IMR-90 (cell line): ENCODE data around the gene PCBP3. TPM values are rescaled to one million over a fixed set of nuclear protein-coding genes. Genes with fewer than 3 reads are reported as not detected.

ENCODE experiments used
- ATAC-seq: fragments of 200-7000 bp; cut with Tn5 transposase; 2 replicates; pipeline ENCODE4 v1.9.1; 2020; ENCODE audit warnings: low read depth, mild to moderate bottlenecking, moderate library complexity
- BruUV-seq: library from RNA; stranded (reverse); fragments of 400-500 nt; replicated peaks from 2 replicates; lab custom pipeline; 2021; lab: Mats Ljungman, UMichigan
- CTCF ChIA-PET: fragments of 300-600 bp; formaldehyde crosslinking; extraction: SDS; loops from one replicate; lab custom pipeline; 2021; ENCODE audit warnings: antibody characterized with exemption; lab: Yijun Ruan, JAX
- POLR2A ChIA-PET: fragments of 300-600 bp; sonication (Branson Sonifier 250); formaldehyde crosslinking; loops from one replicate; lab custom pipeline; 2022; ENCODE audit warnings: antibody characterized with exemption; ENCODE audit not compliant: unreplicated experiment; lab: Charles Lee
- DNase-seq: peaks from one replicate; pipeline ENCODE4 v3.0.0; 2013
- H2AFZ ChIP-seq: replicated peaks from 2 replicates; pipeline ENCODE3; 2013; ENCODE audit warnings: low read length, mild to moderate bottlenecking; ENCODE audit not compliant: poor library complexity
- H2AK5ac ChIP-seq: 2 replicates; pipeline ENCODE4 v1.6.1; 2013; ENCODE audit warnings: low read depth, low read length, inconsistent platforms
- H2AK9ac ChIP-seq: replicated peaks from 2 replicates; pipeline ENCODE3; 2013; ENCODE audit warnings: mild to moderate bottlenecking, low read depth, low read length, moderate library complexity; ENCODE audit not compliant: poor library complexity
- H2BK120ac ChIP-seq: 2 replicates; pipeline ENCODE4 v1.6.1; 2013; ENCODE audit warnings: low read depth, low read length, inconsistent platforms
- H2BK15ac ChIP-seq: 3 replicates; pipeline ENCODE4 v1.6.1; 2013; ENCODE audit warnings: low read depth, low read length, inconsistent platforms
- H2BK20ac ChIP-seq: 2 replicates; pipeline ENCODE4 v1.6.1; 2013; ENCODE audit warnings: low read depth, mild to moderate bottlenecking, inconsistent platforms, low read length, moderate library complexity
- H2BK5ac ChIP-seq: 2 replicates; pipeline ENCODE4 v1.6.1; 2013; ENCODE audit warnings: mild to moderate bottlenecking, low read depth, low read length, inconsistent platforms; ENCODE audit not compliant: poor library complexity, severe bottlenecking
- H3K14ac ChIP-seq: replicated peaks from 2 replicates; pipeline ENCODE4 v1.6.1; 2013; ENCODE audit warnings: low read depth, low read length, inconsistent platforms
- H3K18ac ChIP-seq: 2 replicates; pipeline ENCODE4 v1.6.1; 2013; ENCODE audit warnings: low read depth, low read length, control low read depth
- H3K23ac ChIP-seq: 2 replicates; pipeline ENCODE4 v1.6.1; 2013; ENCODE audit warnings: low read depth, low read length, inconsistent platforms
- H3K27ac ChIP-seq: 2 replicates; pipeline ENCODE4 v1.5.1; 2013; ENCODE audit warnings: mild to moderate bottlenecking, control low read depth, low read length; ENCODE audit not compliant: insufficient read depth
- H3K27me3 ChIP-seq: 2 replicates; pipeline ENCODE4 v1.6.1; 2013; ENCODE audit warnings: low read length; ENCODE audit not compliant: control insufficient read depth, insufficient read depth
- H3K36me3 ChIP-seq: 2 replicates; pipeline ENCODE4 v1.6.1; 2013; ENCODE audit warnings: low read length, mixed read lengths; ENCODE audit not compliant: control insufficient read depth, insufficient read depth
- H3K4ac ChIP-seq: 2 replicates; pipeline ENCODE4 v1.6.1; 2013; ENCODE audit warnings: low read depth, low read length, inconsistent platforms
- H3K4me1 ChIP-seq: 2 replicates; pipeline ENCODE4 v1.6.1; 2013; ENCODE audit warnings: low read length, mixed read lengths; ENCODE audit not compliant: control insufficient read depth, insufficient read depth
- H3K4me2 ChIP-seq: 2 replicates; pipeline ENCODE4 v1.6.1; 2013; ENCODE audit warnings: low read depth, mild to moderate bottlenecking, control low read depth, low read length, moderate library complexity
- H3K4me3 ChIP-seq: 2 replicates; pipeline ENCODE4 v1.5.1; 2013; ENCODE audit warnings: low read depth, mild to moderate bottlenecking, control low read depth, low read length, moderate library complexity; ENCODE audit not compliant: insufficient read depth
- H3K56ac ChIP-seq: 2 replicates; pipeline ENCODE4 v1.6.1; 2013; ENCODE audit warnings: low read length, inconsistent platforms; ENCODE audit not compliant: insufficient read depth; ENCODE audit errors: extremely low read depth
- H3K79me1 ChIP-seq, 2 experiments: 2 replicates each; pipeline ENCODE4 v1.6.1; 2013; ENCODE audit warnings: low read length in 2 of 2, inconsistent platforms in 1 of 2, low read depth in 1 of 2
- H3K9ac ChIP-seq: 2 replicates; pipeline ENCODE4 v1.6.1; 2013; ENCODE audit warnings: low read depth, low read length, control low read depth
- H3K9me1 ChIP-seq: 2 replicates; pipeline ENCODE4 v1.6.1; 2013; ENCODE audit warnings: low read length, inconsistent platforms; ENCODE audit not compliant: insufficient read depth
- H3K9me3 ChIP-seq: 2 replicates; pipeline ENCODE4 v1.6.1; 2013; ENCODE audit warnings: low read length; ENCODE audit not compliant: control insufficient read depth, insufficient read depth
- H4K20me1 ChIP-seq: 2 replicates; pipeline ENCODE4 v1.6.1; 2013; ENCODE audit warnings: low read length, inconsistent platforms; ENCODE audit not compliant: insufficient read depth
- H4K5ac ChIP-seq: 2 replicates; pipeline ENCODE4 v1.6.1; 2013; ENCODE audit warnings: mild to moderate bottlenecking, low read depth, low read length, control low read depth
- H4K8ac ChIP-seq, 2 experiments: 2 replicates each; pipeline ENCODE4 v1.6.1; 2013; ENCODE audit warnings: low read depth in 2 of 2, low read length in 2 of 2, control low read depth in 1 of 2, inconsistent platforms in 1 of 2
- H4K91ac ChIP-seq: 2 replicates; pipeline ENCODE4 v1.6.1; 2013; ENCODE audit warnings: low read depth, low read length, inconsistent platforms; ENCODE audit not compliant: insufficient read depth
- BHLHE40 ChIP-seq: fragments of 150-350 bp; IDR thresholded peaks from 2 replicates; pipeline ENCODE4 v1.6.1; 2016; ENCODE audit warnings: mild to moderate bottlenecking, low read depth, low read length
- CEBPB ChIP-seq: IDR thresholded peaks from 2 replicates; pipeline ENCODE4 v1.6.1; 2012; ENCODE audit warnings: low read depth, low read length, improper control_type of control experiment
- CHD1 ChIP-seq: IDR thresholded peaks from 2 replicates; pipeline ENCODE4 v1.6.1; 2012; ENCODE audit warnings: low read depth, low read length, improper control_type of control experiment
- MAFK ChIP-seq: IDR thresholded peaks from 2 replicates; pipeline ENCODE4 v1.6.1; 2012; ENCODE audit warnings: low read depth, low read length, improper control_type of control experiment
- MAZ ChIP-seq: IDR thresholded peaks from 2 replicates; pipeline ENCODE4 v1.6.1; 2012; ENCODE audit warnings: low read depth, mild to moderate bottlenecking, low read length, improper control_type of control experiment, moderate library complexity, borderline replicate concordance
- MXI1 ChIP-seq: IDR thresholded peaks from 2 replicates; pipeline ENCODE4 v1.6.1; 2012; ENCODE audit warnings: low read depth, mild to moderate bottlenecking, low read length, moderate library complexity, borderline replicate concordance
- NFE2L2 ChIP-seq: fragments of 150-350 bp; IDR thresholded peaks from 2 replicates; pipeline ENCODE4 v1.6.1; 2016; ENCODE audit warnings: low read depth, mild to moderate bottlenecking, low read length
- RAD21 ChIP-seq: IDR thresholded peaks from 2 replicates; pipeline ENCODE4 v1.6.1; 2012; ENCODE audit warnings: low read length, improper control_type of control experiment
- RCOR1 ChIP-seq: IDR thresholded peaks from 2 replicates; pipeline ENCODE4 v1.6.1; 2012; ENCODE audit warnings: mild to moderate bottlenecking, low read length, improper control_type of control experiment; ENCODE audit not compliant: insufficient replicate concordance
- RFX5 ChIP-seq: IDR thresholded peaks from 2 replicates; pipeline ENCODE4 v1.8.0; 2012; ENCODE audit warnings: low read depth, mild to moderate bottlenecking, low read length, moderate library complexity
- SMC3 ChIP-seq: fragments of 150-350 bp; IDR thresholded peaks from 2 replicates; pipeline ENCODE4 v1.6.1; 2016; ENCODE audit warnings: low read depth, mild to moderate bottlenecking, antibody characterized with exemption, low read length, moderate library complexity
- WGBS, 2 experiments: methylation state at CpG; one replicate each; pipeline versions ENCODE4 v1.1.5 to v1.1.7; 2013; ENCODE audit warnings: missing lambda C conversion rate in 2 of 2; ENCODE audit not compliant: insufficient read length in 1 of 2; ENCODE audit errors: extremely low coverage in 2 of 2; 5-methylcytosine and 5-hydroxymethylcytosine counted together
- dilution Hi-C: fragments of 300-500 bp; cut with HindIII; formaldehyde crosslinking; loops from one replicate; pipeline ENCODE4 v1.14.3; 2018; ENCODE audit warnings: low sequenced_read_pairs; ENCODE audit not compliant: unreplicated experiment
- in situ Hi-C: fragments of 300-500 bp; cut with MboI; formaldehyde crosslinking; loops from 3 replicates; pipeline ENCODE4 v1.14.3; 2019; ENCODE audit warnings: low sequenced_read_pairs, inconsistent platforms, mixed read lengths
- intact Hi-C: fragments of 100-400 bp; cut with micrococcal nuclease; formaldehyde crosslinking; loops from 2 replicates; pipeline ENCODE4 v1.10.0; 2022
- polyA plus RNA-seq, 3 experiments: library from polyadenylated mRNA; depleted of rRNA; stranded (reverse); fragments of >200 nt; gene quantifications; 2 replicates each; pipeline ENCODE4 v1.2.3, GENCODE V29; 2012; ENCODE audit warnings: low replicate concordance in 1 of 3
- total RNA-seq: library from RNA; depleted of rRNA; stranded (reverse); fragments of >200 nt; gene quantifications from 2 replicates; pipeline ENCODE4 v1.2.3, GENCODE V29; 2012
- TF ChIP-seq, protein P1 (sequence below): fragments of 150-350 bp; IDR thresholded peaks from 2 replicates; pipeline ENCODE4 v1.6.1; 2017; ENCODE audit warnings: mild to moderate bottlenecking, antibody characterized with exemption, low read length, low read depth
- TF ChIP-seq, protein P2 (sequence below): fragments of 150-350 bp; IDR thresholded peaks from 2 replicates; pipeline ENCODE4 v1.6.1; 2016; ENCODE audit warnings: low read depth, mild to moderate bottlenecking, low read length, moderate library complexity, borderline replicate concordance
- TF ChIP-seq, protein P3 (sequence below): conservative IDR thresholded peaks from 2 replicates; pipeline ENCODE4 v1.5.1; 2012; ENCODE audit warnings: mild to moderate bottlenecking, low read depth, low read length, improper control_type of control experiment

The PCBP3 gene
- total and polyA plus RNA-seq, 2 of the 4 experiments (the other 2 are of a cell fraction) = 2.9 to 3.9 TPM

DNA sequence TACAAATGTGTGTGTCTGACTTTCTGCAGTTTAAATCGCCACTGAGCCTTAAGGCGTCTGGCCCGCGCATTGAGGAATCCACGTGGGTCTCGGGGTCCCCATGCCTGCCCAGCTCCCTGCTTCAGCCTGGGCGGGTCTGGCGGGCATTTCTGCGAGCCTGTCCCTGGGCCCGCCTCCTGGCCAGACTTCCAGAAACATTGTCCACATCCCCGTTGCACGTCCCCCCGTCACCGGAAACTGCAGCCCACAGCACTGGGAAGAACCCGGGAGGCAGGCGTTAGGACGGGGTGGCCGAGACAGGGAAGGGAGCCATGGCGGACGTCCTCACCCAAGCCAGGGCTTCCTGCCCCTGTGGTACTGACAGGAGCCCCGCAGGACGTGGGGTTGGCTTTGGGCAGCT lies 225.0 kb downstream of the PCBP3 start:
- H3K18ac ChIP-seq = no peak overlapping the region
- intact Hi-C loops (no loop called here), dilution Hi-C loops (no loop called here), in situ Hi-C loops (no loop called here)
- POLR2A ChIA-PET = no interaction called here
- H2BK20ac ChIP-seq = peak overlapping the region; percentile 87
- TF ChIP-seq, protein P1, sequence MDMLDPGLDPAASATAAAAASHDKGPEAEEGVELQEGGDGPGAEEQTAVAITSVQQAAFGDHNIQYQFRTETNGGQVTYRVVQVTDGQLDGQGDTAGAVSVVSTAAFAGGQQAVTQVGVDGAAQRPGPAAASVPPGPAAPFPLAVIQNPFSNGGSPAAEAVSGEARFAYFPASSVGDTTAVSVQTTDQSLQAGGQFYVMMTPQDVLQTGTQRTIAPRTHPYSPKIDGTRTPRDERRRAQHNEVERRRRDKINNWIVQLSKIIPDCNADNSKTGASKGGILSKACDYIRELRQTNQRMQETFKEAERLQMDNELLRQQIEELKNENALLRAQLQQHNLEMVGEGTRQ = no peak
- TF ChIP-seq RAD21 (no peak), NFE2L2 (no peak), CEBPB (no peak), MXI1 (no peak), SMC3 (no peak), MAFK (no peak), RCOR1 (no peak), RFX5 (no peak), CHD1 (no peak), MAZ (no peak), BHLHE40 (no peak)
- TF ChIP-seq, protein P2, sequence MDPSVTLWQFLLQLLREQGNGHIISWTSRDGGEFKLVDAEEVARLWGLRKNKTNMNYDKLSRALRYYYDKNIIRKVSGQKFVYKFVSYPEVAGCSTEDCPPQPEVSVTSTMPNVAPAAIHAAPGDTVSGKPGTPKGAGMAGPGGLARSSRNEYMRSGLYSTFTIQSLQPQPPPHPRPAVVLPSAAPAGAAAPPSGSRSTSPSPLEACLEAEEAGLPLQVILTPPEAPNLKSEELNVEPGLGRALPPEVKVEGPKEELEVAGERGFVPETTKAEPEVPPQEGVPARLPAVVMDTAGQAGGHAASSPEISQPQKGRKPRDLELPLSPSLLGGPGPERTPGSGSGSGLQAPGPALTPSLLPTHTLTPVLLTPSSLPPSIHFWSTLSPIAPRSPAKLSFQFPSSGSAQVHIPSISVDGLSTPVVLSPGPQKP = no peak
- TF ChIP-seq, protein P3, sequence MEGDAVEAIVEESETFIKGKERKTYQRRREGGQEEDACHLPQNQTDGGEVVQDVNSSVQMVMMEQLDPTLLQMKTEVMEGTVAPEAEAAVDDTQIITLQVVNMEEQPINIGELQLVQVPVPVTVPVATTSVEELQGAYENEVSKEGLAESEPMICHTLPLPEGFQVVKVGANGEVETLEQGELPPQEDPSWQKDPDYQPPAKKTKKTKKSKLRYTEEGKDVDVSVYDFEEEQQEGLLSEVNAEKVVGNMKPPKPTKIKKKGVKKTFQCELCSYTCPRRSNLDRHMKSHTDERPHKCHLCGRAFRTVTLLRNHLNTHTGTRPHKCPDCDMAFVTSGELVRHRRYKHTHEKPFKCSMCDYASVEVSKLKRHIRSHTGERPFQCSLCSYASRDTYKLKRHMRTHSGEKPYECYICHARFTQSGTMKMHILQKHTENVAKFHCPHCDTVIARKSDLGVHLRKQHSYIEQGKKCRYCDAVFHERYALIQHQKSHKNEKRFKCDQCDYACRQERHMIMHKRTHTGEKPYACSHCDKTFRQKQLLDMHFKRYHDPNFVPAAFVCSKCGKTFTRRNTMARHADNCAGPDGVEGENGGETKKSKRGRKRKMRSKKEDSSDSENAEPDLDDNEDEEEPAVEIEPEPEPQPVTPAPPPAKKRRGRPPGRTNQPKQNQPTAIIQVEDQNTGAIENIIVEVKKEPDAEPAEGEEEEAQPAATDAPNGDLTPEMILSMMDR = no peak
- H3K56ac ChIP-seq = no peak overlapping the region
- CTCF ChIA-PET = no interaction called here
- H3K4me2 ChIP-seq = no peak overlapping the region
- H2AK5ac ChIP-seq = peak overlapping the region; percentile 80
- H4K5ac ChIP-seq = no peak overlapping the region
- ATAC-seq (no peak), DNase-seq (no peak)
- no peaks in the 10 kb centered on the region for H4K20me1 ChIP-seq
- no peak overlapping the region; the same call in 1 of the 2 replicates for H3K27ac ChIP-seq
- peaks cover 0 to 12% of the 10 kb centered on the region in 2 experiments; a peak in 2 of 4 replicates for H3K79me1 ChIP-seq
- 97% methylated on average over 16 of the region's 22 CpGs; no CpG with 5 or more reads in 1 of the 2 experiments for WGBS, 2 experiments
- H2BK15ac ChIP-seq = 0 out of 3 replicates have a peak overlapping the region, but pooled peaks have one; percentile 41
- H2BK5ac ChIP-seq = peak overlapping the region; percentile 43
- no peaks in the 10 kb centered on the region for H3K36me3 ChIP-seq
- no peak overlapping the region for H3K23ac ChIP-seq
- peak overlapping the region; percentile 66 for H3K4ac ChIP-seq
- peak overlapping the region; percentile 88 for H4K91ac ChIP-seq
- H3K14ac ChIP-seq = no peak overlapping the region
- H3K27me3 ChIP-seq = no peaks in the 10 kb centered on the region
- no peaks in the 10 kb centered on the region for H3K9me3 ChIP-seq
- peak overlapping the region; percentile 87 for H2AK9ac ChIP-seq
- peak overlapping the region; percentile 75 for H2BK120ac ChIP-seq
- no peak overlapping the region for H2AFZ ChIP-seq
- peaks cover 27% of the 10 kb centered on the region for H3K4me1 ChIP-seq
- no TSS peak for BruUV-seq
- H4K8ac ChIP-seq = 0 out of 4 replicates have a peak overlapping the region, but pooled peaks of 1 of the 2 experiments have one; percentile 34
- H3K9me1 ChIP-seq = peaks cover 38% of the 10 kb centered on the region
- H3K4me3 ChIP-seq = no peak overlapping the region
- H3K9ac ChIP-seq = no peak overlapping the region
